Muscle of leg (tissue), 11 donors: Measurements from ENCODE around the gene XK. TPM values are rescaled to one million over a fixed set of nuclear protein-coding genes. Genes with fewer than 3 reads are reported as not detected.
"Not testable (repeated sequence)": the region's sequence is repeated elsewhere in the genome, so short reads cannot be mapped to it uniquely, and the experiment has no call there.

ENCODE experiments used
- DNase-seq: peaks from one replicate; pipeline ENCODE4 v3.0.0; 2013
- H3K27ac ChIP-seq: one replicate; pipeline ENCODE4 v1.5.1; 2013; ENCODE audit warnings: mild to moderate bottlenecking, low read length, control low read depth
- H3K27me3 ChIP-seq: one replicate; pipeline ENCODE4 v1.6.1; 2013; ENCODE audit warnings: low read length; ENCODE audit not compliant: control insufficient read depth, insufficient read depth
- H3K36me3 ChIP-seq: one replicate; pipeline ENCODE4 v1.6.1; 2013; ENCODE audit warnings: low read length; ENCODE audit not compliant: control insufficient read depth, insufficient read depth
- H3K4me1 ChIP-seq: one replicate; pipeline ENCODE4 v1.6.1; 2013; ENCODE audit warnings: low read length; ENCODE audit not compliant: control insufficient read depth, insufficient read depth
- H3K4me3 ChIP-seq: one replicate; pipeline ENCODE4 v1.5.1; 2013; ENCODE audit warnings: low read length, control low read depth
- H3K9me3 ChIP-seq: replicated peaks from 2 replicates; pipeline ENCODE4 v1.6.1; 2013; ENCODE audit warnings: low read depth, low read length; ENCODE audit not compliant: control insufficient read depth
- WGBS: methylation state at CpG from one replicate; pipeline ENCODE4 v1.1.5; 2013; ENCODE audit warnings: missing lambda C conversion rate; ENCODE audit not compliant: insufficient coverage; 5-methylcytosine and 5-hydroxymethylcytosine counted together
- polyA plus RNA-seq, 8 donors: library from polyadenylated mRNA; unstranded; fragments of 120-200 nt; gene quantifications; one replicate each; pipeline versions ENCODE4 v1.2.1 to v1.2.3, GENCODE V29; 2013; ENCODE audit warnings: inconsistent platforms in 1 of 8, low replicate concordance in 1 of 8; ENCODE audit not compliant: insufficient read length in 8 of 8, insufficient read depth in 1 of 8
- total RNA-seq: library from RNA; stranded (reverse); fragments of 120-200 nt; gene quantifications from one replicate; pipeline ENCODE4 v1.2.4, GENCODE V29; 2013

XK gene
- total and polyA plus RNA-seq, 9 donors = 3.7 to 7.3 (median 5.1) TPM

- Histone ChIP-seq H3K27ac (no peak overlapping the region), H3K4me3 (no peak overlapping the region), H3K27me3 (no peaks in the 10 kb centered on the region), H3K36me3 (no peaks in the 10 kb centered on the region), H3K9me3 (no peaks in the 10 kb centered on the region), H3K4me1 (no peaks in the 10 kb centered on the region)
- WGBS = 27% methylated on average over 1 of the region's 1 CpG
- no peak for DNase-seq
These were observed 81.8 kb downstream of the XK start for GRCh38 chrX:37767430-37767829.

DNA sequence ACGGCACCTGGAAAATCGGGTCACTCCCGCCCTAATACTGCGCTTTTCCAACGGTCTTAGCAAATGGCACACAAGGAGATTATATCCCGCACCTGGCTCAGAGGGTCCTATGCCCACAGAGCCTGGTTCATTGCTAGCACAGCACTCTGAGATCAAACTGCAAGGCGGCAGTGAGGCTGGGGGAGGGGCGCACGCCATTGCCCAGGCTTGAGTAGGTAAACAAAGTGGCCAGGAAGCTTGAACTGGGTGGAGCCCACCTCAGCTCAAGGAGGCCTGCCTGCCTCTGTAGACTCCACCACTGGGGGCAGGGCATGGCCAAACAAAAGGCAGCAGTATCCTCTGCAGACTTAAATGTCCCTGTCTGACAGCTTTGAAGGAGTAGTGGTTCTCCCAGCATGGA, 83.3 kb downstream of the XK start:
- not testable (repeated sequence) for H3K4me1 ChIP-seq, H3K9me3 ChIP-seq, H3K36me3 ChIP-seq, DNase-seq, H3K27ac ChIP-seq, H3K4me3 ChIP-seq, H3K27me3 ChIP-seq
- 88% methylated on average over 9 of the region's 9 CpGs for WGBS

DNA sequence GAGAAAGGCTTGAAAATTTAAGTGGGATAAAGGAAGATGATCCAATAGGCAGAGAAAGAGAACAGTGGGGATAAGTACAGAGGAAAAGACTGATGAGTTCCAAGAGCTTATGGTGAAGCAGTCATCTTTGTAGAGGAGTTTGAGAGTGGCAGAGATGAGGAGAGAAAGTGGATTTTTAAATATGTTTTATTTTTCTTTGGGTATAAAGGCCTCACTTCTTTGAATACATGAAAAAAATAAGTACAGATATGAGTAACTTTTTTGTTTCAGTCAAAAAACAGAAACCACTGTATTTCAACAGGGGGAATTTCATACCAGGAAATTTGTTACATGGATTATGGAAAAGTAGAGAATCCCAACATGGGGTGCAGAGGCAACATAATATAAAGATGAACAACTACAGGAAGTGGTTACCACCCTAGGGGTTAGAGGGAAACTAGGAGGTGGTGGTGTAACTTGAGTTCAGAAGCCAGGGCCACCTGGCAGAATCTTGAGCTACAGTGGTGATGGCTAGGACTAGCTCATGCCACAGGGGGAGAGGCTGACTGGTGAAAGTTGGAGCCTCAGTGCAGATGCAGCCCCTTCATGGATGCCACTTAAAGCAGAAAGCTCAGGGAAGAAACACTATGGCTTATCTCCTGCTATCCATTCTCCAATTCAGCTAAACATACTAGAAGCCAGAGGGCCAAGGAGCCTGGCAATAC, 90.8 kb downstream of the XK start:
- Histone ChIP-seq H3K4me1 (no peaks in the 10 kb centered on the region), H3K4me3 (no peak overlapping the region), H3K27me3 (peaks cover 3% of the 10 kb centered on the region), H3K27ac (no peak overlapping the region), H3K36me3 (no peaks in the 10 kb centered on the region), H3K9me3 (no peaks in the 10 kb centered on the region)
- no peak for DNase-seq

GRCh38 chrX:37776987-37777325, 91.4 kb downstream of the XK start:
- WGBS = no CpG with 5 or more reads among the region's 2 CpGs
- peaks cover 3% of the 10 kb centered on the region for H3K27me3 ChIP-seq
- no peak overlapping the region for H3K27ac ChIP-seq
- DNase-seq = peak; percentile 15
- H3K9me3 ChIP-seq = no peaks in the 10 kb centered on the region
- H3K36me3 ChIP-seq = no peaks in the 10 kb centered on the region
- H3K4me3 ChIP-seq = no peak overlapping the region
- H3K4me1 ChIP-seq = no peaks in the 10 kb centered on the region

- WGBS = no CpG with 5 or more reads among the region's 2 CpGs
- H3K4me1 ChIP-seq = no peaks in the 10 kb centered on the region
- no peak within 1 kb of the TSS for H3K27ac ChIP-seq
- peak; percentile 11 for DNase-seq
- no peaks in the 10 kb centered on the region for H3K9me3 ChIP-seq
- H3K36me3 ChIP-seq = no peaks in the 10 kb centered on the region
- no peak within 1 kb of the TSS for H3K4me3 ChIP-seq
- H3K27me3 ChIP-seq = peaks cover 8% of the 10 kb centered on the region
These were observed 94.3 kb downstream of the XK start, which contains the start of gene CYBB for GRCh38 chrX:37779857-37780256. CYBB (plus strand) TSS chrX:37780059; CDS start chrX:37780078, 19 bp downstream.

DNA sequence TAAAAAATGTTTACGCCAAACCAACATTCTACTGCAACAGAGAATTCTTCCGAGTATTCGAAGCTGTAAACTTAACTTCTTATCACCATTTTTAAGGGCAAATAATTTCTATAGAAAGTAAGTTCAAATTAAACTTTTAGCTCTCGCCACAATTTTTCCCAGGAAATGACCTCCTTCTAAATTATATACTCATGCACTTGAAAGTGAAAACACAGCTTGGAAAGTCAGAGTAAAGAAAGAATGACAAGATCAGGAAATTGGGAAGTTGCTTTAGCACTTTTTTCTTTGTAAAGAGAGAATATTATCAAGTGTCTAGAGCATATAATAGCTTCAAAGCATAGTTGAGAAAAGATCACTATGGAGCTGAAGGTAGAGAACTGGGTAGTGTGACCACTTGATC, 95.5 kb downstream of the XK start:
- Histone ChIP-seq H3K4me1 (no peaks in the 10 kb centered on the region), H3K9me3 (no peaks in the 10 kb centered on the region), H3K4me3 (peak overlapping the region; percentile 4), H3K36me3 (no peaks in the 10 kb centered on the region), H3K27me3 (peaks cover 8% of the 10 kb centered on the region), H3K27ac (no peak overlapping the region)
- no CpG with 5 or more reads among the region's 4 CpGs for WGBS
- DNase-seq = no peak

Other genes with a start within 250 kb of the XK start
- gene LANCL3, start 114.1 kb upstream of the XK start, total RNA-seq = 0.13 TPM
- gene LANCL3, start 114.1 kb upstream of the XK start, polyA plus RNA-seq = under 1 TPM; 0.14 to 0.60 (median 0.35) TPM
- gene CYBB, start 94.3 kb downstream of the XK start, total RNA-seq = 19.3 TPM
- gene CYBB, start 94.3 kb downstream of the XK start, polyA plus RNA-seq = 10 to 100 TPM; 11.8 to 26.9 (median 20.1) TPM
- gene DYNLT3, start 161.8 kb downstream of the XK start, total RNA-seq = 7.4 TPM
- gene DYNLT3, start 161.8 kb downstream of the XK start, polyA plus RNA-seq = 10 to 100 TPM in 5 of 8 donors, 1 to 10 TPM in 3; 8.6 to 12.7 (median 10.3) TPM